Ascending aorta (tissue), 2 donors: Measurements from ENCODE around the gene HOXA1. TPM values are rescaled to one million over a fixed set of nuclear protein-coding genes. Genes with fewer than 3 reads are reported as not detected.
A peak's percentile ranks its signal among the peaks of the same experiment; 100 is the strongest.

Source experiments
- DNase-seq, 2 donors: peaks; one replicate each; pipeline ENCODE4 v3.0.0-alpha.2; 2019; ENCODE audit warnings: low spot score in 2 of 2
- H3K27ac ChIP-seq, 2 donors: fragments of 200-600 bp; sonication (generic); one replicate each; pipeline ENCODE4 v1.5.1; 2016 to 2017; ENCODE audit warnings: mild to moderate bottlenecking in 1 of 2
- H3K27me3 ChIP-seq: fragments of 200-600 bp; sonication (generic); one replicate; pipeline ENCODE4 v1.5.1; 2017
- H3K36me3 ChIP-seq, 2 donors: fragments of 200-600 bp; sonication (generic); one replicate each; pipeline ENCODE4 v1.5.1; 2016
- H3K4me1 ChIP-seq, 2 donors: fragments of 200-600 bp; sonication (generic); one replicate each; pipeline ENCODE4 v1.5.1; 2016 to 2017; ENCODE audit warnings: mild to moderate bottlenecking in 1 of 2
- H3K4me3 ChIP-seq, 2 donors: fragments of 200-600 bp; sonication (generic); one replicate each; pipeline ENCODE4 v1.5.1; 2016 to 2017; ENCODE audit warnings: mild to moderate bottlenecking in 1 of 2
- H3K9me3 ChIP-seq, 2 donors: fragments of 200-600 bp; sonication (generic); one replicate each; pipeline ENCODE4 v1.5.1; 2016
- intact Hi-C: fragments of 100-400 bp; cut with DNase I; formaldehyde crosslinking; loops from one replicate; pipeline ENCODE4 v1.15.1; 2023
- total RNA-seq: library from RNA; depleted of rRNA; stranded (reverse); fragments of >200 nt; gene quantifications from one replicate; pipeline ENCODE4 v1.1.0, GENCODE V29; 2016
- TF ChIP-seq, protein P1 (sequence below), 3 experiments: fragments of 200-600 bp in 2 of 3; fragments of 450-650 bp in 1 of 3; sonication (generic) in 2 of 3; IDR thresholded peaks; one replicate each; pipeline ENCODE4 v1.5.1; 2016 to 2019; ENCODE audit warnings: antibody characterized with exemption in 3 of 3, mild to moderate bottlenecking in 1 of 3, moderate library complexity in 1 of 3

The HOXA1 gene
- total RNA-seq, 1 donor from 2014 or later = not detected

GRCh38 chr7:27130540-27131389, 35.0 kb upstream of the HOXA1 start, which contains the start of gene HOXA4:
Gene HOXA4 (minus strand): TSS chr7:27130757. CDS start chr7:27130733, 24 bp downstream.
- Histone ChIP-seq H3K4me3 (peak within 1 kb of the TSS; percentile 87), H3K9me3 (no peaks in the 10 kb centered on the region), H3K27me3 (no peaks in the 10 kb centered on the region), H3K27ac (peak within 1 kb of the TSS; percentile 86 to 89), H3K36me3 (no peaks in the 10 kb centered on the region), H3K4me1 (peaks cover 0 to 2% of the 10 kb centered on the region in 2 donors)
- intact Hi-C loops = loop anchor here (2.0 to 5.0 kb wide), 3 partner anchors 16 to 98 kb away; no protein-coding TSS in a partner anchor
- DNase-seq = peak; percentile 62 to 96
- TF ChIP-seq, protein P1, sequence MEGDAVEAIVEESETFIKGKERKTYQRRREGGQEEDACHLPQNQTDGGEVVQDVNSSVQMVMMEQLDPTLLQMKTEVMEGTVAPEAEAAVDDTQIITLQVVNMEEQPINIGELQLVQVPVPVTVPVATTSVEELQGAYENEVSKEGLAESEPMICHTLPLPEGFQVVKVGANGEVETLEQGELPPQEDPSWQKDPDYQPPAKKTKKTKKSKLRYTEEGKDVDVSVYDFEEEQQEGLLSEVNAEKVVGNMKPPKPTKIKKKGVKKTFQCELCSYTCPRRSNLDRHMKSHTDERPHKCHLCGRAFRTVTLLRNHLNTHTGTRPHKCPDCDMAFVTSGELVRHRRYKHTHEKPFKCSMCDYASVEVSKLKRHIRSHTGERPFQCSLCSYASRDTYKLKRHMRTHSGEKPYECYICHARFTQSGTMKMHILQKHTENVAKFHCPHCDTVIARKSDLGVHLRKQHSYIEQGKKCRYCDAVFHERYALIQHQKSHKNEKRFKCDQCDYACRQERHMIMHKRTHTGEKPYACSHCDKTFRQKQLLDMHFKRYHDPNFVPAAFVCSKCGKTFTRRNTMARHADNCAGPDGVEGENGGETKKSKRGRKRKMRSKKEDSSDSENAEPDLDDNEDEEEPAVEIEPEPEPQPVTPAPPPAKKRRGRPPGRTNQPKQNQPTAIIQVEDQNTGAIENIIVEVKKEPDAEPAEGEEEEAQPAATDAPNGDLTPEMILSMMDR (IDR thresholded peaks at IDR 0.05) = no peak

- Histone ChIP-seq H3K27ac (peak overlapping the region; percentile 86 to 89), H3K27me3 (no peaks in the 10 kb centered on the region), H3K4me3 (peak overlapping the region; percentile 87), H3K9me3 (no peaks in the 10 kb centered on the region), H3K36me3 (no peaks in the 10 kb centered on the region), H3K4me1 (peaks cover 0 to 2% of the 10 kb centered on the region in 2 donors)
- TF ChIP-seq, protein P1 (IDR thresholded peaks at IDR 0.05) = peak in 1 of 3 experiments; percentile 46
- peak in 1 of 2 donors; percentile 72 for DNase-seq
- intact Hi-C loops = loop anchor here (2.0 to 5.0 kb wide), 3 partner anchors 15 to 98 kb away; no protein-coding TSS in a partner anchor
Measured at GRCh38 chr7:27129729-27130539, 34.1 kb upstream of the HOXA1 start.

DNA sequence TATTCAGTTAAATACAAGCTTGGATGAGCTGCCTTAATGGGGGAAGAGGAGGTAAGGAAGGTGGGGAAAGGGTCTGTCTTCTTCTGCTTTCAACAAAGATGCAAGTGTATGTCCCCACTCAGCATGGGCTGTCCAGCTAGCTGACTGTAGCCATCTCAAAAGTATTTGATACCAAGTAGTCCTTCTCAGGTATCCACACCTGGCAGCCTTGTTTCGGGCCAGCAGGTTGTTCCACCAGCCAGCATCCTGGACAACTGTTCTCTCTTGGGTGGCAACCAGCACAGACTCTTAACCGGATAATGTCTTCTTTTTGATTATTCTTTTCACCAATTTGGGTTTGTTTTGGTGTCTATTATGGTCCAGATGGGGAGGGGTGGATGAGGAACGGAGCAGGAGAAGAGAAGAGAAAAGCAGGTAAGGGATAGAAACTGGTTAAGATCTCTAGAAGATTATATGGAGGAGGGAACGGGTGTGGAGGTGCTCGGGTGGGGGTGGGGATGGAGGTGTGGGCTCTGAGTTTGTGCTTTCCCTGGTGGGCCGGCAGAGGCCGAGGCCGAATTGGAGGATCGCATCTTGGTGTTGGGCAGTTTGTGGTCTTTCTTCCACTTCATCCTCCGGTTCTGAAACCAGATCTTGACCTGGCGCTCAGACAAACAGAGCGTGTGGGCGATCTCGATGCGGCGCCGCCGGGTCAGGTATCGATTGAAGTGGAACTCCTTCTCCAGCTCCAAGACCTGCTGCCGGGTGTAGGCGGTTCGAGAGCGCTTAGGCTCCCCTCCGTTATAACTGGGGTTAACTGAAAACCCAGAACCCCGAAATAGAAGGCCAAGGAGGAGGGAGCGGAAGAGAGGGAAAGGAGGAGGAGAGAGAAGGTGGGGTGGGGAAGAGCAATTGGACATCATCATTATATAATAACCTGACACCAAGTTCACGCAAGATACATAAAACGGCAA, 33.3 kb upstream of the HOXA1 start:
- peak in 1 of 2 donors; percentile 64 for DNase-seq
- peaks cover 0 to 2% of the 10 kb centered on the region in 2 donors for H3K4me1 ChIP-seq
- H3K27ac ChIP-seq = peak overlapping the region; percentile 86 to 89
- no peaks in the 10 kb centered on the region for H3K9me3 ChIP-seq
- TF ChIP-seq, protein P1 (IDR thresholded peaks at IDR 0.05) = no peak
- no peaks in the 10 kb centered on the region for H3K27me3 ChIP-seq
- no peaks in the 10 kb centered on the region for H3K36me3 ChIP-seq
- intact Hi-C loops = no loop called here
- H3K4me3 ChIP-seq = peak overlapping the region; percentile 87

DNA sequence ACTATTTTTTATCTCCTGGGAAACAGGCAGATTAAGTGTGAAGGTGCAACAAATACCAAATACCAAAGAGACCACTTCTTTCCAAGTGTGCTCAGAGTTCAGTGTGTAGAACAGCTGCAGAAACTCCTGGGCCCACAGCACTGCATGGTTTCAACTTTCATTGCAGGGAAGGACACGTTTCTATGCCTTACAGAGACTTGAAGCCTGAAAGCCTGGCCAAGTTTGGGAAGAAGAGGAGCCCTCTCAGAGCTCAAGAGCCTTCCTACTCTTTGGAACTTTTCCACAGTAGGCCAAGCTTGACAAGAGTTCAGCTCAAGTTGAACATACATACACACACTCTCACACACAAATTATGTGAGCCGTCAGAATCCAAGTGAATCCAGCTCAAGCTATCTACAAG, 32.2 kb upstream of the HOXA1 start:
- Histone ChIP-seq H3K4me3 (peak overlapping the region in 1 of 2 donors; percentile 87), H3K27ac (peak overlapping the region; percentile 86 to 89), H3K36me3 (no peaks in the 10 kb centered on the region), H3K4me1 (peaks cover 0 to 2% of the 10 kb centered on the region in 2 donors), H3K9me3 (no peaks in the 10 kb centered on the region), H3K27me3 (no peaks in the 10 kb centered on the region)
- intact Hi-C loops = no loop called here
- TF ChIP-seq, protein P1 (IDR thresholded peaks at IDR 0.05) = no peak
- DNase-seq = peak in 1 of 2 donors; percentile 54
